Omental fat pad (tissue), 4 donors: ENCODE data around the gene IFNAR2. TPM values are rescaled to one million over a fixed set of nuclear protein-coding genes. Genes with fewer than 3 reads are reported as not detected.

ENCODE experiments used
- ATAC-seq: fragments of 150-250 bp; one replicate; pipeline ENCODE4 v1.9.1; 2016; ENCODE audit warnings: mild to moderate bottlenecking, moderate library complexity; ENCODE audit not compliant: low FRiP score
- DNase-seq: peaks from one replicate; pipeline ENCODE4 v3.0.0-alpha.2; 2019; ENCODE audit warnings: low spot score
- CTCF ChIP-seq, 3 donors: fragments of 450-650 bp; IDR thresholded peaks; one replicate each; pipeline ENCODE4 v1.5.1; 2016 to 2017; ENCODE audit warnings: antibody characterized with exemption in 3 of 3, mild to moderate bottlenecking in 3 of 3, moderate library complexity in 2 of 3
- total RNA-seq, 4 donors: library from RNA; depleted of rRNA; stranded (reverse); fragments of >200 nt; gene quantifications; one replicate each; pipeline ENCODE4 v1.1.0, GENCODE V29; 2016

Gene IFNAR2
- total RNA-seq, 4 donors from 2014 or later, result 13.5 to 32.9 (median 26.2) TPM

- TF ChIP-seq CTCF (IDR thresholded peaks at IDR 0.05), result no peak
- ATAC-seq (no peak), DNase-seq (no peak)
Observed at GRCh38 chr21:33205476-33205875, 24.3 kb upstream of the IFNAR2 start.

- no peak for TF ChIP-seq CTCF (IDR thresholded peaks at IDR 0.05)
- no peak for ATAC-seq
- no peak for DNase-seq
Observed at GRCh38 chr21:33206771-33207281, 22.9 kb upstream of the IFNAR2 start.

GRCh38 chr21:33207449-33208149 is 22.1 kb upstream of the IFNAR2 start:
- ATAC-seq (no peak), DNase-seq (no peak)
- TF ChIP-seq CTCF (IDR thresholded peaks at IDR 0.05), result no peak

GRCh38 chr21:33208534-33208933 is 21.2 kb upstream of the IFNAR2 start:
- TF ChIP-seq CTCF (IDR thresholded peaks at IDR 0.05), result no peak
- no peak for ATAC-seq
- no peak for DNase-seq

- DNase-seq (no peak), ATAC-seq (no peak)
- no peak for TF ChIP-seq CTCF (IDR thresholded peaks at IDR 0.05)
Observed at GRCh38 chr21:33211305-33211704, 18.4 kb upstream of the IFNAR2 start.

GRCh38 chr21:33211732-33212131 is 18.0 kb upstream of the IFNAR2 start:
- ATAC-seq, result no peak
- no peak for TF ChIP-seq CTCF (IDR thresholded peaks at IDR 0.05)
- no peak for DNase-seq
